ENCODE measurements around the gene DSCAML1. TPM values are rescaled to one million over a fixed set of nuclear protein-coding genes. Genes with fewer than 3 reads are reported as not detected.
A peak's percentile ranks its signal among the peaks of the same experiment; 100 is the strongest.

The DSCAML1 gene
- total and polyA plus RNA-seq, 10 of the 15 experiments (the other 5 are each of a cell fraction or from before 2014, with no cell fraction given): 0.03 to 0.18 (median 0.06) TPM; not detected in 1

DNA sequence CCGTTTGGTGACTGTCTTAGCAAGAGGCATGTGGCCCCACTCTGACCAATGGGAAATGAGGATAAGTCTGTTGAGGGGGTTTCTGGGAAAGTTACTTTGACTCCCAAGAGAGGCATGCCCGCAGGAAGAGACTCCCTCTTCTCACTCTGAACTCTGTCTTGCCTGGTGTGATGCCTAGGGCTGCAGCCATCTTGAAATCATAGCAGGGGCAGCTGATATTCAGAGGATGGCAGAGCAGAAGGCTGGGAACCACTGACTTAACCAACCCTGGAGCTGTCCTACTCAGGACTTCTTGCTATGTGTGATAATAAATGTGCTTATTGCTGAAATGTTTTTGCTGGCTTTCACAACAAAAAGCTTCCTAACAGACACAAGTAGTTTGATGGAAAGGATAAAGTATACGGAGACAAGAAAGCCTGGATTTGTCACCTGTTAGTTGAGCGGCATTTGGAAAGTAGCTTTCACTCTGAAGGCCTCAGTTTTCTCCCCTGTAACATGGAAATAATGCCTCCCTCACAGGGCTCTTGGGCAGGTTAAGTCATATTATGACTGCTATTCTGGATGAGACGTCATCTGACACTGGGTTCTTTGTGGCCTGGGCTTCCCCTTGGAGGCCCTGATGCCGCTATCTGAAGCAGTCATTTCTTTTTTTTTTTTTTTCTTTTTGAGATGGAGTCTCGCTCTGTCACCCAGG lies 340.8 kb downstream of the DSCAML1 start:
- ChIA-PET SMC1A (ENCODE audit: uncharacterized antibody, unreplicated experiment) (interaction anchor here (1.0 to 3.8 kb wide), 8 partner anchors 9 to 479 kb away, joined by 3 to 21 read pairs (median 5); no protein-coding TSS in a partner anchor), RAD21 (ENCODE audit: unreplicated experiment) (interaction anchor here (0.7 to 2.6 kb wide), 10 partner anchors 21 to 540 kb away, joined by 3 to 22 read pairs (median 4); no protein-coding TSS in a partner anchor), CTCF (interaction anchor here (0.6 to 5.7 kb wide), 9 partner anchors 12 to 365 kb away, joined by 3 to 39 read pairs (median 3); no protein-coding TSS in a partner anchor), POLR2A (interaction anchor here (0.6 to 1.0 kb wide), 4 partner anchors 13 to 531 kb away, joined by 3 to 4 read pairs (median 4); no protein-coding TSS in a partner anchor)
- Histone ChIP-seq H3K9me3 (replicated peaks; ENCODE audit: control insufficient read depth, insufficient read depth, low read length) (peaks cover 3% of the 10 kb centered on the region; the same call in 2 of the 3 replicates), H3K27me3 (replicated peaks in 1 of 2; ENCODE audit: control insufficient read depth in 2 of 2, insufficient read depth in 2 of 2, low read length in 1 of 2) (no peaks in the 10 kb centered on the region), H3K79me2 (ENCODE audit: control insufficient read depth, insufficient read depth, low read length) (no peaks in the 10 kb centered on the region), H3K27ac (ENCODE audit: control insufficient read depth, insufficient read depth) (peak overlapping the region; percentile 85), H4K20me1 (ENCODE audit: control insufficient read depth, insufficient read depth) (no peaks in the 10 kb centered on the region), H3K36me3 (ENCODE audit: control insufficient read depth in 2 of 2, insufficient read depth in 2 of 2, low read length in 1 of 2) (no peaks in the 10 kb centered on the region), H3K4me2 (ENCODE audit: control insufficient read depth, insufficient read depth) (peak overlapping the region; percentile 61), H3K4me1 (ENCODE audit: control insufficient read depth, insufficient read depth, low read length) (peaks cover 48% of the 10 kb centered on the region), H3K4me3 (0 out of 2 replicates have a peak overlapping the region, but pooled peaks have one; percentile 9), H3K9ac (ENCODE audit: control insufficient read depth, insufficient read depth, low read length) (peak overlapping the region; percentile 14; the same call in 1 of the 2 replicates), H2AFZ (ENCODE audit: control insufficient read depth, low read depth, low read length) (peak overlapping the region; percentile 42)
- in situ Hi-C loops (cut with MboI): no loop called here
- WGBS (ENCODE audit: insufficient coverage, insufficient replicate concordance, low lambda C conversion rate, missing lambda C conversion rate): 20% methylated on average over 6 of the region's 7 CpGs
- intact Hi-C loops (cut with micrococcal nuclease; ENCODE audit: unreplicated experiment): no loop called here
- FAIRE-seq (peak; percentile 68), DNase-seq (ENCODE audit: low read depth, low spot score) (peak; percentile 71), ATAC-seq (peak; percentile 74)
- TSS peak; percentile 91 for BruUV-seq (replicated peaks)
- TF ChIP-seq RB1 (IDR thresholded peaks at IDR 0.05; ENCODE audit: borderline replicate concordance) (no peak), TCF7 (IDR thresholded peaks at IDR 0.05; ENCODE audit: borderline replicate concordance) (no peak), SRF (IDR thresholded peaks at IDR 0.05; ENCODE audit: low read depth in 2 of 2, low read length in 2 of 2) (0 out of 4 replicates have a peak, but pooled peaks of 1 of the 2 experiments have one; percentile 37), GATAD2B (conservative IDR thresholded peaks at IDR 0.05; ENCODE audit: low read depth) (0 out of 2 replicates have a peak, but pooled peaks have one; percentile 16), ZBED1 (IDR thresholded peaks at IDR 0.05; ENCODE audit: borderline replicate concordance) (0 out of 2 replicates have a peak, but pooled peaks have one; percentile 43), PML (IDR thresholded peaks at IDR 0.05; ENCODE audit: low read length) (no peak), ZNF24 (IDR thresholded peaks at IDR 0.05) (no peak), RAD51 (IDR thresholded peaks at IDR 0.05) (peak; percentile 41; the same call in 1 of the 2 replicates), BMI1 (IDR thresholded peaks at IDR 0.05; ENCODE audit: borderline replicate concordance) (no peak; the same call in 1 of the 2 replicates)
- TF ChIP-seq, protein P1, sequence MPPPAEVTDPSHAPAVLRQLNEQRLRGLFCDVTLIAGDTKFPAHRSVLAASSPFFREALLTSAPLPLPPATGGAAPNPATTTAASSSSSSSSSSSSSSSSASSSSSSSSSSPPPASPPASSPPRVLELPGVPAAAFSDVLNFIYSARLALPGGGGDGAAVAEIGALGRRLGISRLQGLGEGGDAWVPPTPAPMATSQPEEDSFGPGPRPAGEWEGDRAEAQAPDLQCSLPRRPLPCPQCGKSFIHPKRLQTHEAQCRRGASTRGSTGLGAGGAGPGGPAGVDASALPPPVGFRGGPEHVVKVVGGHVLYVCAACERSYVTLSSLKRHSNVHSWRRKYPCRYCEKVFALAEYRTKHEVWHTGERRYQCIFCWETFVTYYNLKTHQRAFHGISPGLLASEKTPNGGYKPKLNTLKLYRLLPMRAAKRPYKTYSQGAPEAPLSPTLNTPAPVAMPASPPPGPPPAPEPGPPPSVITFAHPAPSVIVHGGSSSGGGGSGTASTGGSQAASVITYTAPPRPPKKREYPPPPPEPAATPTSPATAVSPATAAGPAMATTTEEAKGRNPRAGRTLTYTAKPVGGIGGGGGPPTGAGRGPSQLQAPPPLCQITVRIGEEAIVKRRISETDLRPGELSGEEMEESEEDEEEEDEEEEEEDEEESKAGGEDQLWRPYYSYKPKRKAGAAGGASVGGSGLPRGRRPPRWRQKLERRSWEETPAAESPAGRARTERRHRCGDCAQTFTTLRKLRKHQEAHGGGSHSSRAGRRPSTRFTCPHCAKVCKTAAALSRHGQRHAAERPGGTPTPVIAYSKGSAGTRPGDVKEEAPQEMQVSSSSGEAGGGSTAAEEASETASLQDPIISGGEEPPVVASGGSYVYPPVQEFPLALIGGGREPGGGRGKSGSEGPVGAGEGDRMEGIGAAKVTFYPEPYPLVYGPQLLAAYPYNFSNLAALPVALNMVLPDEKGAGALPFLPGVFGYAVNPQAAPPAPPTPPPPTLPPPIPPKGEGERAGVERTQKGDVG (CRISPR knock-in tag; IDR thresholded peaks at IDR 0.05): no peak
- TF ChIP-seq, protein P2, sequence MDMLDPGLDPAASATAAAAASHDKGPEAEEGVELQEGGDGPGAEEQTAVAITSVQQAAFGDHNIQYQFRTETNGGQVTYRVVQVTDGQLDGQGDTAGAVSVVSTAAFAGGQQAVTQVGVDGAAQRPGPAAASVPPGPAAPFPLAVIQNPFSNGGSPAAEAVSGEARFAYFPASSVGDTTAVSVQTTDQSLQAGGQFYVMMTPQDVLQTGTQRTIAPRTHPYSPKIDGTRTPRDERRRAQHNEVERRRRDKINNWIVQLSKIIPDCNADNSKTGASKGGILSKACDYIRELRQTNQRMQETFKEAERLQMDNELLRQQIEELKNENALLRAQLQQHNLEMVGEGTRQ (IDR thresholded peaks at IDR 0.05; ENCODE audit: borderline replicate concordance, low read depth, low read length): no peak
- TF ChIP-seq, protein P3, sequence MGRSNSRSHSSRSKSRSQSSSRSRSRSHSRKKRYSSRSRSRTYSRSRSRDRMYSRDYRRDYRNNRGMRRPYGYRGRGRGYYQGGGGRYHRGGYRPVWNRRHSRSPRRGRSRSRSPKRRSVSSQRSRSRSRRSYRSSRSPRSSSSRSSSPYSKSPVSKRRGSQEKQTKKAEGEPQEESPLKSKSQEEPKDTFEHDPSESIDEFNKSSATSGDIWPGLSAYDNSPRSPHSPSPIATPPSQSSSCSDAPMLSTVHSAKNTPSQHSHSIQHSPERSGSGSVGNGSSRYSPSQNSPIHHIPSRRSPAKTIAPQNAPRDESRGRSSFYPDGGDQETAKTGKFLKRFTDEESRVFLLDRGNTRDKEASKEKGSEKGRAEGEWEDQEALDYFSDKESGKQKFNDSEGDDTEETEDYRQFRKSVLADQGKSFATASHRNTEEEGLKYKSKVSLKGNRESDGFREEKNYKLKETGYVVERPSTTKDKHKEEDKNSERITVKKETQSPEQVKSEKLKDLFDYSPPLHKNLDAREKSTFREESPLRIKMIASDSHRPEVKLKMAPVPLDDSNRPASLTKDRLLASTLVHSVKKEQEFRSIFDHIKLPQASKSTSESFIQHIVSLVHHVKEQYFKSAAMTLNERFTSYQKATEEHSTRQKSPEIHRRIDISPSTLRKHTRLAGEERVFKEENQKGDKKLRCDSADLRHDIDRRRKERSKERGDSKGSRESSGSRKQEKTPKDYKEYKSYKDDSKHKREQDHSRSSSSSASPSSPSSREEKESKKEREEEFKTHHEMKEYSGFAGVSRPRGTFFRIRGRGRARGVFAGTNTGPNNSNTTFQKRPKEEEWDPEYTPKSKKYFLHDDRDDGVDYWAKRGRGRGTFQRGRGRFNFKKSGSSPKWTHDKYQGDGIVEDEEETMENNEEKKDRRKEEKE (IDR thresholded peaks at IDR 0.05): no peak
- TF ChIP-seq, protein P4, sequence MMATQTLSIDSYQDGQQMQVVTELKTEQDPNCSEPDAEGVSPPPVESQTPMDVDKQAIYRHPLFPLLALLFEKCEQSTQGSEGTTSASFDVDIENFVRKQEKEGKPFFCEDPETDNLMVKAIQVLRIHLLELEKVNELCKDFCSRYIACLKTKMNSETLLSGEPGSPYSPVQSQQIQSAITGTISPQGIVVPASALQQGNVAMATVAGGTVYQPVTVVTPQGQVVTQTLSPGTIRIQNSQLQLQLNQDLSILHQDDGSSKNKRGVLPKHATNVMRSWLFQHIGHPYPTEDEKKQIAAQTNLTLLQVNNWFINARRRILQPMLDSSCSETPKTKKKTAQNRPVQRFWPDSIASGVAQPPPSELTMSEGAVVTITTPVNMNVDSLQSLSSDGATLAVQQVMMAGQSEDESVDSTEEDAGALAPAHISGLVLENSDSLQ (IDR thresholded peaks at IDR 0.05): peak; percentile 77
- TF ChIP-seq, protein P5, sequence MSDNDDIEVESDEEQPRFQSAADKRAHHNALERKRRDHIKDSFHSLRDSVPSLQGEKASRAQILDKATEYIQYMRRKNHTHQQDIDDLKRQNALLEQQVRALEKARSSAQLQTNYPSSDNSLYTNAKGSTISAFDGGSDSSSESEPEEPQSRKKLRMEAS (IDR thresholded peaks at IDR 0.05; ENCODE audit: low read depth, low read length): no peak

All from GM12878 (cell line).